ENCODE data around the gene FAM83C.
"Not testable (repeated sequence)": the region's sequence is repeated elsewhere in the genome, so short reads cannot be mapped to it uniquely, and the experiment has no call there.

FAM83C gene

GRCh38 chr20:35262731-35263531, 29.3 kb downstream of the FAM83C start:
- not testable (repeated sequence) for DNase-seq

- not testable (repeated sequence) for DNase-seq
Observed at GRCh38 chr20:35262321-35262720, 29.9 kb downstream of the FAM83C start.

GRCh38 chr20:35260426-35260825, 31.8 kb downstream of the FAM83C start:
- no peak for DNase-seq

GRCh38 chr20:35257175-35257909, 34.9 kb downstream of the FAM83C start:
- DNase-seq: no peak

- no peak for DNase-seq
Observed at GRCh38 chr20:35254448-35254999, 37.7 kb downstream of the FAM83C start.

- DNase-seq: no peak
Observed at GRCh38 chr20:35253010-35253409, 39.2 kb downstream of the FAM83C start.

- DNase-seq: not testable (repeated sequence)
Observed at GRCh38 chr20:35252598-35252997, 39.6 kb downstream of the FAM83C start.

- DNase-seq: peak; percentile 39
Observed at GRCh38 chr20:35252037-35252461, 40.2 kb downstream of the FAM83C start.

GRCh38 chr20:35251613-35251940, 40.6 kb downstream of the FAM83C start:
- no peak for DNase-seq

GRCh38 chr20:35248641-35249475, 43.4 kb downstream of the FAM83C start:
- DNase-seq: no peak

GRCh38 chr20:35246723-35247122, 45.5 kb downstream of the FAM83C start:
- DNase-seq: no peak

- no peak for DNase-seq
Observed at GRCh38 chr20:35243986-35244385, 48.2 kb downstream of the FAM83C start.

GRCh38 chr20:35243317-35243716, 48.9 kb downstream of the FAM83C start:
- no peak for DNase-seq

GRCh38 chr20:35240811-35241293, 51.4 kb downstream of the FAM83C start:
- no peak for DNase-seq

GRCh38 chr20:35240083-35240810, 52.0 kb downstream of the FAM83C start:
- DNase-seq: no peak

- no peak for DNase-seq
Observed at GRCh38 chr20:35238735-35239134, 53.5 kb downstream of the FAM83C start.

GRCh38 chr20:35238170-35238569, 54.1 kb downstream of the FAM83C start:
- DNase-seq: no peak

- DNase-seq: no peak
Observed at GRCh38 chr20:35237486-35237885, 54.7 kb downstream of the FAM83C start.

- DNase-seq: no peak
Observed at GRCh38 chr20:35235881-35236280, 56.3 kb downstream of the FAM83C start.

All from CD4-positive, alpha-beta T cell treated with Interferon gamma for 1 hour (primary cell).